Measurements from ENCODE around the gene TRIM56. TPM values are rescaled to one million over a fixed set of nuclear protein-coding genes. Genes with fewer than 3 reads are reported as not detected.
"Not testable (repeated sequence)": the region's sequence is repeated elsewhere in the genome, so short reads cannot be mapped to it uniquely, and the experiment has no call there.

TRIM56 gene
- total and polyA plus RNA-seq, 2 donors from 2014 or later, result 6.9 to 54.5 TPM

- no peak for TF ChIP-seq CTCF (IDR thresholded peaks at IDR 0.05; ENCODE audit: borderline replicate concordance, extremely low read depth, insufficient read depth)
- FAIRE-seq, result no peak
- DNase-seq, result no peak
- intact Hi-C loops (cut with DNase I), result no loop called here
- H3K9ac ChIP-seq (ENCODE audit: low read length in 3 of 3), result no peak overlapping the region
- no peaks in the 10 kb centered on the region for H3K36me3 ChIP-seq (ENCODE audit: control insufficient read depth in 2 of 3, insufficient read depth in 3 of 3, low read length in 3 of 3)
- no peak overlapping the region for H3K4me3 ChIP-seq (ENCODE audit: low read length in 3 of 3)
- no peaks in the 10 kb centered on the region for H3K27me3 ChIP-seq (ENCODE audit: control insufficient read depth, insufficient read depth, low read length)
- no peak overlapping the region for H3K27ac ChIP-seq (ENCODE audit: low read depth in 2 of 2, low read length in 2 of 2)
- H3K9me3 ChIP-seq (ENCODE audit: control insufficient read depth in 2 of 3, insufficient read depth in 1 of 3, low read length in 3 of 3), result no peaks in the 10 kb centered on the region
- peaks cover 0 to 11% (median 4%) of the 10 kb centered on the region in 3 donors for H3K4me1 ChIP-seq (ENCODE audit: control insufficient read depth in 2 of 3, insufficient read depth in 2 of 3, low read depth in 1 of 3, low read length in 3 of 3)
Measured at GRCh38 chr7:101104799-101105198, 19.5 kb downstream of the TRIM56 start.

- DNase-seq; H3K27ac ChIP-seq (ENCODE audit: low read depth in 2 of 2, low read length in 2 of 2); FAIRE-seq; H3K9me3 ChIP-seq (ENCODE audit: control insufficient read depth in 2 of 3, insufficient read depth in 1 of 3, low read length in 3 of 3); H3K4me3 ChIP-seq (ENCODE audit: low read length in 3 of 3); H3K9ac ChIP-seq (ENCODE audit: low read length in 3 of 3); H3K27me3 ChIP-seq (ENCODE audit: control insufficient read depth, insufficient read depth, low read length); H3K36me3 ChIP-seq (ENCODE audit: control insufficient read depth in 2 of 3, insufficient read depth in 3 of 3, low read length in 3 of 3); intact Hi-C loops (cut with DNase I): not testable (repeated sequence)
- peaks cover 0 to 11% (median 4%) of the 10 kb centered on the region in 3 donors for H3K4me1 ChIP-seq (ENCODE audit: control insufficient read depth in 2 of 3, insufficient read depth in 2 of 3, low read depth in 1 of 3, low read length in 3 of 3)
Measured at GRCh38 chr7:101105248-101105647, 20.0 kb downstream of the TRIM56 start.

GRCh38 chr7:101106386-101106785 lies 21.1 kb downstream of the TRIM56 start:
- Histone ChIP-seq H3K27me3 (ENCODE audit: control insufficient read depth, insufficient read depth, low read length) (no peaks in the 10 kb centered on the region), H3K4me1 (ENCODE audit: control insufficient read depth in 2 of 3, insufficient read depth in 2 of 3, low read depth in 1 of 3, low read length in 3 of 3) (peaks cover 0 to 10% (median 0%) of the 10 kb centered on the region in 3 donors), H3K9me3 (ENCODE audit: control insufficient read depth in 2 of 3, insufficient read depth in 1 of 3, low read length in 3 of 3) (no peaks in the 10 kb centered on the region), H3K9ac (ENCODE audit: low read length in 3 of 3) (no peak overlapping the region), H3K4me3 (ENCODE audit: low read length in 3 of 3) (no peak overlapping the region), H3K27ac (ENCODE audit: low read depth in 2 of 2, low read length in 2 of 2) (no peak overlapping the region), H3K36me3 (ENCODE audit: control insufficient read depth in 2 of 3, insufficient read depth in 3 of 3, low read length in 3 of 3) (no peaks in the 10 kb centered on the region)
- intact Hi-C loops (cut with DNase I), result no loop called here
- no peak for TF ChIP-seq CTCF (IDR thresholded peaks at IDR 0.05; ENCODE audit: borderline replicate concordance, extremely low read depth, insufficient read depth)
- no peak for DNase-seq
- no peak for FAIRE-seq

GRCh38 chr7:101108330-101108857 lies 23.1 kb downstream of the TRIM56 start:
- no peak for TF ChIP-seq CTCF (IDR thresholded peaks at IDR 0.05; ENCODE audit: borderline replicate concordance, extremely low read depth, insufficient read depth)
- H3K4me3 ChIP-seq (ENCODE audit: low read length in 3 of 3), result no peak overlapping the region
- FAIRE-seq, result no peak
- no peaks in the 10 kb centered on the region for H3K27me3 ChIP-seq (ENCODE audit: control insufficient read depth, insufficient read depth, low read length)
- DNase-seq, result peak; percentile 57 to 90 (median 64)
- no peaks in the 10 kb centered on the region for H3K36me3 ChIP-seq (ENCODE audit: control insufficient read depth in 2 of 3, insufficient read depth in 3 of 3, low read length in 3 of 3)
- intact Hi-C loops (cut with DNase I), result no loop called here
- H3K9me3 ChIP-seq (ENCODE audit: control insufficient read depth in 2 of 3, insufficient read depth in 1 of 3, low read length in 3 of 3), result no peaks in the 10 kb centered on the region
- no peak overlapping the region for H3K27ac ChIP-seq (ENCODE audit: low read depth in 2 of 2, low read length in 2 of 2)
- no peak overlapping the region for H3K9ac ChIP-seq (ENCODE audit: low read length in 3 of 3)
- H3K4me1 ChIP-seq (ENCODE audit: control insufficient read depth in 2 of 3, insufficient read depth in 2 of 3, low read depth in 1 of 3, low read length in 3 of 3), result peaks cover 0 to 12% (median 0%) of the 10 kb centered on the region in 3 donors
